Measurements from ENCODE around the gene INKA2.

DNA sequence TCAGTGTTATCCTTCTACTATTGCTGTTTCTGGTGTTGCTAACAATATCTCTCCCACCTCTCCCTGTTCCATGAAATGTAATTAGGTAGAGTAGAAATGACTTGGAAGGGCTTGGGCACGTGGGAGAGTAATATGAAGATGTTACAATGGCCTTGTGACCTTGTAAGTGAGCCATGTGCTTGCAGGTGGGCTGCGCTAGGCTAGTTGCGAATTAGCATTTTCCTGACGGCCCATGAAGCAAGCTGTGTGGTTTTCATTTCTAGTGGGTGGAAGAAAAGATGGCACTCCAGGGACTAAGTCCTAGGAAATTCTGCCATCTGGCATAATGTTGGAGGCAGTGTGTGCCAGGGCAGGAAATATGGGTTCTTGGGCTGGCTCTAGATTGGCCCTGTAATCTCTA is 8.8 kb upstream of the INKA2 start:
- TF ChIP-seq, protein P1, sequence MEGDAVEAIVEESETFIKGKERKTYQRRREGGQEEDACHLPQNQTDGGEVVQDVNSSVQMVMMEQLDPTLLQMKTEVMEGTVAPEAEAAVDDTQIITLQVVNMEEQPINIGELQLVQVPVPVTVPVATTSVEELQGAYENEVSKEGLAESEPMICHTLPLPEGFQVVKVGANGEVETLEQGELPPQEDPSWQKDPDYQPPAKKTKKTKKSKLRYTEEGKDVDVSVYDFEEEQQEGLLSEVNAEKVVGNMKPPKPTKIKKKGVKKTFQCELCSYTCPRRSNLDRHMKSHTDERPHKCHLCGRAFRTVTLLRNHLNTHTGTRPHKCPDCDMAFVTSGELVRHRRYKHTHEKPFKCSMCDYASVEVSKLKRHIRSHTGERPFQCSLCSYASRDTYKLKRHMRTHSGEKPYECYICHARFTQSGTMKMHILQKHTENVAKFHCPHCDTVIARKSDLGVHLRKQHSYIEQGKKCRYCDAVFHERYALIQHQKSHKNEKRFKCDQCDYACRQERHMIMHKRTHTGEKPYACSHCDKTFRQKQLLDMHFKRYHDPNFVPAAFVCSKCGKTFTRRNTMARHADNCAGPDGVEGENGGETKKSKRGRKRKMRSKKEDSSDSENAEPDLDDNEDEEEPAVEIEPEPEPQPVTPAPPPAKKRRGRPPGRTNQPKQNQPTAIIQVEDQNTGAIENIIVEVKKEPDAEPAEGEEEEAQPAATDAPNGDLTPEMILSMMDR (IDR thresholded peaks at IDR 0.05), result no peak
- no peak for TF ChIP-seq POLR2AphosphoS5 (IDR thresholded peaks at IDR 0.05; ENCODE audit: low read depth, low read length)
- no peak for TF ChIP-seq REST (IDR thresholded peaks at IDR 0.05; ENCODE audit: insufficient read depth in 1 of 2, low read depth in 2 of 2, low read length in 1 of 2)

All from Panc1 (cell line).